OCI-LY7 (cell line): Measurements from ENCODE around the gene NELFA. TPM values are rescaled to one million over a fixed set of nuclear protein-coding genes. Genes with fewer than 3 reads are reported as not detected.
A peak's percentile ranks its signal among the peaks of the same experiment; 100 is the strongest.

Experiments used
- BruUV-seq: library from RNA; stranded (reverse); fragments of 400-500 nt; replicated peaks from 2 replicates; lab custom pipeline; 2021; lab: Mats Ljungman, UMichigan
- CTCF ChIA-PET: fragments of 300-600 bp; sonication (Branson Sonifier 250); formaldehyde crosslinking; loops from one replicate; lab custom pipeline; 2022; ENCODE audit warnings: antibody characterized with exemption; ENCODE audit not compliant: unreplicated experiment; lab: Charles Lee
- POLR2A ChIA-PET: fragments of 300-600 bp; sonication (Branson Sonifier 250); formaldehyde crosslinking; loops from one replicate; lab custom pipeline; 2022; ENCODE audit warnings: antibody characterized with exemption; lab: Charles Lee
- DNase-seq: peaks from one replicate; pipeline ENCODE4 v3.0.0-alpha.2; 2015; ENCODE audit warnings: low spot score
- H2AFZ ChIP-seq: fragments of 200-600 bp; sonication (generic), shearing (Covaris generic); 2 replicates; pipeline ENCODE4 v1.6.1; 2014; ENCODE audit warnings: mild to moderate bottlenecking, antibody characterized with exemption, low read length, moderate library complexity
- H3K27ac ChIP-seq: fragments of 200-600 bp; sonication (generic); 2 replicates; pipeline ENCODE4 v1.5.1; 2014; ENCODE audit warnings: mixed run types, low read depth, mild to moderate bottlenecking, moderate library complexity, low read length, inconsistent platforms; ENCODE audit not compliant: poor library complexity, severe bottlenecking
- H3K36me3 ChIP-seq: fragments of 200-600 bp; sonication (generic); 2 replicates; pipeline ENCODE4 v1.6.1; 2014; ENCODE audit warnings: mild to moderate bottlenecking, antibody characterized with exemption, low read length, moderate library complexity, mixed read lengths; ENCODE audit not compliant: insufficient read depth
- H3K4me1 ChIP-seq: fragments of 200-600 bp; sonication (generic); 2 replicates; pipeline ENCODE4 v1.5.1; 2014; ENCODE audit warnings: mild to moderate bottlenecking, low read length; ENCODE audit not compliant: insufficient read depth, poor library complexity, severe bottlenecking
- H3K4me2 ChIP-seq: fragments of 200-600 bp; sonication (generic); 2 replicates; pipeline ENCODE4 v1.6.1; 2014; ENCODE audit warnings: mild to moderate bottlenecking, low read length
- H3K4me3 ChIP-seq: fragments of 200-600 bp; sonication (generic); 2 replicates; pipeline ENCODE4 v1.5.1; 2014; ENCODE audit warnings: mild to moderate bottlenecking, low read depth, low read length; ENCODE audit not compliant: poor library complexity, severe bottlenecking
- H3K79me2 ChIP-seq: fragments of 200-600 bp; sonication (generic); 2 replicates; pipeline ENCODE4 v1.6.1; 2016; ENCODE audit warnings: low read depth, mild to moderate bottlenecking, low read length, moderate library complexity, mixed read lengths; ENCODE audit not compliant: insufficient read depth
- H3K9me2 ChIP-seq: fragments of 200-600 bp; sonication (generic); 2 replicates; pipeline ENCODE4 v1.6.1; 2016; ENCODE audit warnings: mild to moderate bottlenecking, low read length, mixed read lengths; ENCODE audit not compliant: insufficient read depth
- H3K9me3 ChIP-seq: fragments of 200-600 bp; sonication (generic); 2 replicates; pipeline ENCODE4 v1.6.1; 2014; ENCODE audit warnings: mild to moderate bottlenecking, mixed run types, low read length, mixed read lengths
- H4K20me1 ChIP-seq: fragments of 200-600 bp; sonication (generic); 2 replicates; pipeline ENCODE4 v1.6.1; 2014; ENCODE audit warnings: mild to moderate bottlenecking, antibody characterized with exemption, low read length, moderate library complexity, mixed read lengths; ENCODE audit not compliant: insufficient read depth
- EZH2phosphoT487 ChIP-seq: fragments of 200-600 bp; sonication (generic); IDR thresholded peaks from 2 replicates; pipeline ENCODE4 v1.6.1; 2018; ENCODE audit warnings: low read depth, borderline replicate concordance, mild to moderate bottlenecking, mixed run types, antibody characterized with exemption, low read length, moderate library complexity, mixed read lengths
- intact Hi-C: fragments of 100-400 bp; cut with micrococcal nuclease; formaldehyde crosslinking; loops from one replicate; pipeline ENCODE4 v1.10.0; 2022; ENCODE audit not compliant: unreplicated experiment
- total RNA-seq, 2 experiments: library from RNA; depleted of rRNA in 1 of 2; stranded (reverse); fragments of >200 nt in 1 of 2; shearing (Covaris generic) in 1 of 2; gene quantifications; 2 replicates each; pipeline ENCODE4 v1.2.3, GENCODE V29; 2014 to 2022
- TF ChIP-seq, protein P1 (sequence below): fragments of 200-600 bp; sonication (generic); conservative IDR thresholded peaks from 2 replicates; pipeline ENCODE4 v1.5.1; 2014; ENCODE audit warnings: mild to moderate bottlenecking, antibody characterized with exemption, low read length, moderate library complexity, mixed read lengths

Gene NELFA
- total RNA-seq, 2 experiments from 2014 or later: 45.5 to 45.7 TPM

DNA sequence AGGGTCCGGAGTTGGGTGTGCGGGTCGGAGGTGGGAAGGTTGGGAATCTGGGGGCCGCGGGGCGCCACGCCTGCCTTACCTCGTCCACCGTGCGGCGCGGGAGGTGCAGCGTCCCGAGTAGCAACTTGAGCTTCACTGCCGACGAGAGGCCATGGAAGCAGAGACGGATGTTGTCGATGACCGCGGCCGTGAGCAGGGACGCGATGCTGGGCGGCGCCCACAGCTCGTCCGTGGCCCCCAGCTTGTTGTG is 178 bp downstream of the NELFA start:
- ChIA-PET POLR2A (interaction anchor here (0.6 to 1.5 kb wide), 5 partner anchors 8 to 559 kb away, joined by 3 to 8 read pairs (median 5); no protein-coding TSS in a partner anchor), CTCF (no interaction called here)
- Histone ChIP-seq H2AFZ (peak overlapping the region; percentile 75), H3K27ac (peak overlapping the region; percentile 76), H3K79me2 (peaks cover 47% of the 10 kb centered on the region), H4K20me1 (peaks cover 6% of the 10 kb centered on the region; the same call in 1 of the 2 replicates), H3K9me2 (no peaks in the 10 kb centered on the region), H3K4me3 (peak overlapping the region; percentile 97), H3K4me1 (peaks cover 23% of the 10 kb centered on the region), H3K36me3 (peaks cover 36% of the 10 kb centered on the region), H3K9me3 (no peaks in the 10 kb centered on the region), H3K4me2 (peak overlapping the region; percentile 79; the same call in 1 of the 2 replicates)
- TF ChIP-seq EZH2phosphoT487: no peak
- TF ChIP-seq, protein P1, sequence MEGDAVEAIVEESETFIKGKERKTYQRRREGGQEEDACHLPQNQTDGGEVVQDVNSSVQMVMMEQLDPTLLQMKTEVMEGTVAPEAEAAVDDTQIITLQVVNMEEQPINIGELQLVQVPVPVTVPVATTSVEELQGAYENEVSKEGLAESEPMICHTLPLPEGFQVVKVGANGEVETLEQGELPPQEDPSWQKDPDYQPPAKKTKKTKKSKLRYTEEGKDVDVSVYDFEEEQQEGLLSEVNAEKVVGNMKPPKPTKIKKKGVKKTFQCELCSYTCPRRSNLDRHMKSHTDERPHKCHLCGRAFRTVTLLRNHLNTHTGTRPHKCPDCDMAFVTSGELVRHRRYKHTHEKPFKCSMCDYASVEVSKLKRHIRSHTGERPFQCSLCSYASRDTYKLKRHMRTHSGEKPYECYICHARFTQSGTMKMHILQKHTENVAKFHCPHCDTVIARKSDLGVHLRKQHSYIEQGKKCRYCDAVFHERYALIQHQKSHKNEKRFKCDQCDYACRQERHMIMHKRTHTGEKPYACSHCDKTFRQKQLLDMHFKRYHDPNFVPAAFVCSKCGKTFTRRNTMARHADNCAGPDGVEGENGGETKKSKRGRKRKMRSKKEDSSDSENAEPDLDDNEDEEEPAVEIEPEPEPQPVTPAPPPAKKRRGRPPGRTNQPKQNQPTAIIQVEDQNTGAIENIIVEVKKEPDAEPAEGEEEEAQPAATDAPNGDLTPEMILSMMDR: no peak
- intact Hi-C loops: loop anchor here (5.0 kb wide), 1 partner anchor 234 kb away; the partner anchor contains the start of genes HAUS3 and POLN
- no peak for DNase-seq
- BruUV-seq: no TSS peak

DNA sequence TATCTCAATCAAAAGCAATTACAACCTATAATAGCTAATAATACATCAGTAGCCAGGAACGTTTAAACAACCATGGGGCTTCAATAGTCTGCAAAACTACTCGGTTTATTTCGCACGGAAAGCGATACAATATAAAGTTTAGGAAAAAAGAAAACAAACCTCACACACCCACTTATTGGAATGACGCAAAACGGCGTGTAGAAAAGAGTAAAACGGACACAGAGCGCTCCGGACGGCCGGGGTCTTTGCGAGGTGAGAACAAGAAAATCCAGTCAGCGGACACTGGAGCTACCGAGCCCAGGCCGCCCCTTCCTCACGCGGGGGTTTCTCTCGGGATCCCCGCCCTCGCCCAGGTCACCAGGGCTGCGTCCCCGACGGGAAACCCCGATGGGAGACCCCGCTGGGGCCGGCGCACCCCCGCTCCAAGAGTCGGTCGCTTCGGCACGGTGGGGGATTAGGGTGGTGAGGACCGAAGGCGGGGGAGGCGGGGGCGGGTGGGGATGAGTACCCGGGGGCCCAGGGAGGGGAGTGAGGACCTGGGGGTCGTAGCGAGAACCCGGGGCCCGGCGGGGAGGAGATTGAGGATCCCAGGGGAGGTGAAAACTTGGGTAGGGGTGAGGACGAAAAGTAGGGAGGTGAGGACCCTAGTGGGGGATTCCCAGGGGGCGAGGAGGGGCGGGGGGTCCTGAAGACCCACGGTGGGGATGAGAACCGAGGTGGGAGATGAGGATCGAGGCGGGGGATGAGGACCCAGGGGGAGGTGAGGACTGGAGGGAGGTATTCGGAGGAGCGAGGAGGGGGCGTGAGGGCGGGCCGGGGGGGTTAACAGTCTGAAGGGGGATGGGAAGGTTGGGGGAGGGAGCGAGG is 737 bp downstream of the NELFA start:
- no peak for DNase-seq
- Histone ChIP-seq H3K27ac (peak overlapping the region; percentile 76), H3K9me3 (no peaks in the 10 kb centered on the region), H3K79me2 (peaks cover 53% of the 10 kb centered on the region), H3K36me3 (peaks cover 42% of the 10 kb centered on the region), H4K20me1 (peaks cover 6% of the 10 kb centered on the region; the same call in 1 of the 2 replicates), H2AFZ (peak overlapping the region; percentile 75; the same call in 1 of the 2 replicates), H3K9me2 (no peaks in the 10 kb centered on the region), H3K4me3 (peak overlapping the region; percentile 97), H3K4me2 (peak overlapping the region; percentile 79), H3K4me1 (peaks cover 23% of the 10 kb centered on the region)
- BruUV-seq: no TSS peak
- TF ChIP-seq, protein P1: no peak
- no peak for TF ChIP-seq EZH2phosphoT487
- CTCF ChIA-PET: no interaction called here
- POLR2A ChIA-PET: interaction anchor here (0.6 to 1.5 kb wide), 3 partner anchors 8 to 560 kb away, joined by 3 to 8 read pairs (median 4); no protein-coding TSS in a partner anchor
- intact Hi-C loops: loop anchor here (5.0 kb wide), 1 partner anchor 234 kb away; the partner anchor contains the start of genes HAUS3 and POLN
